Thymus (tissue), 11 donors: Measurements from ENCODE around the gene ATRN. TPM values are rescaled to one million over a fixed set of nuclear protein-coding genes. Genes with fewer than 3 reads are reported as not detected.

Experiments used
- DNase-seq, 9 donors: peaks; one replicate each; pipeline ENCODE4 v3.0.0-alpha.2; 2013; ENCODE audit warnings: low spot score in 9 of 9, low read depth in 6 of 9, missing footprints in 1 of 9
- H3K27ac ChIP-seq, 2 donors: one replicate each; pipeline ENCODE4 v1.5.1; 2013; ENCODE audit warnings: control low read depth in 1 of 2, low read depth in 1 of 2, low read length in 1 of 2, mild to moderate bottlenecking in 1 of 2, moderate library complexity in 1 of 2
- H3K27me3 ChIP-seq, 2 donors: one replicate each; pipeline ENCODE4 v1.5.1; 2013; ENCODE audit warnings: low read length in 1 of 2; ENCODE audit not compliant: control insufficient read depth in 2 of 2, insufficient read depth in 1 of 2
- H3K36me3 ChIP-seq, 2 donors: one replicate each; pipeline ENCODE4 v1.5.1; 2013; ENCODE audit warnings: low read length in 1 of 2, mild to moderate bottlenecking in 1 of 2, moderate library complexity in 1 of 2; ENCODE audit not compliant: control insufficient read depth in 2 of 2, insufficient read depth in 2 of 2
- H3K4me1 ChIP-seq, 2 donors: one replicate each; pipeline ENCODE4 v1.5.1; 2013; ENCODE audit warnings: low read length in 2 of 2; ENCODE audit not compliant: control insufficient read depth in 2 of 2, insufficient read depth in 2 of 2
- H3K4me3 ChIP-seq, 2 donors: one replicate each; pipeline ENCODE4 v1.5.1; 2013; ENCODE audit warnings: low read length in 2 of 2, control low read depth in 1 of 2, mild to moderate bottlenecking in 1 of 2
- H3K9me3 ChIP-seq, 2 donors: one replicate each; pipeline ENCODE4 v1.5.1; 2013; ENCODE audit warnings: low read length in 1 of 2, mild to moderate bottlenecking in 1 of 2; ENCODE audit not compliant: control insufficient read depth in 2 of 2, insufficient read depth in 1 of 2
- WGBS: extraction: QIAGEN DNeasy Blood & Tissue Kit; methylation state at CpG from one replicate; pipeline ENCODE4 v1.1.7; 2013; 5-methylcytosine and 5-hydroxymethylcytosine counted together
- polyA plus RNA-seq: library from polyadenylated mRNA; stranded (reverse); fragments of 200-250 nt; gene quantifications from one replicate; pipeline ENCODE4 v1.2.3, GENCODE V29; 2013
- total RNA-seq: library from RNA; stranded (reverse); fragments of 120-200 nt; gene quantifications from one replicate; pipeline ENCODE4 v1.2.4, GENCODE V29; 2013
- donor health status: healthy.

ATRN gene
- total and polyA plus RNA-seq, 2 donors, result 4.8 to 7.4 TPM

DNA sequence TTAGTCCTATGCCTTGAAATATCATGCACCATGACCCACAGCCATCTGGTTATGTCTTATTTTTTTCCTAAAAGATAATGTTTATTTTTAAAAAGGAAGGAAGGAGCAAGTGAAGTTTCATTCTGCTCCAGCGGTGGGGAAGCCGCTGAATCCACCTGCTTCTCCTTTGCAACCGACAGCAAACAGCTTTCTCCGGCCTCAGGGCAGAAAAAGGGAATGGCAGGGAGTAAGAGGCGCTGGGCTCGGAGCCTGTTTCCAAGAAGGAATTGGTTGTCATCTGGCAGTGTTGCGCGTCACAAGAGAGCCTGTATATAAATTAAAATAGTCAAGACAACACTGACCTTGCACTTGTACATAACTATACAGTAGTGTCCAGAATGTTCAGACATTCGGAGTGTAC is 178.1 kb downstream of the ATRN start:
- no peak overlapping the region for H3K4me3 ChIP-seq
- H3K36me3 ChIP-seq, result peaks cover 0 to 3% of the 10 kb centered on the region in 2 donors
- no peak for DNase-seq
- no peaks in the 10 kb centered on the region for H3K27me3 ChIP-seq
- no peak overlapping the region for H3K27ac ChIP-seq
- no peaks in the 10 kb centered on the region for H3K9me3 ChIP-seq
- 98% methylated on average over 9 of the region's 9 CpGs for WGBS
- H3K4me1 ChIP-seq, result no peaks in the 10 kb centered on the region

DNA sequence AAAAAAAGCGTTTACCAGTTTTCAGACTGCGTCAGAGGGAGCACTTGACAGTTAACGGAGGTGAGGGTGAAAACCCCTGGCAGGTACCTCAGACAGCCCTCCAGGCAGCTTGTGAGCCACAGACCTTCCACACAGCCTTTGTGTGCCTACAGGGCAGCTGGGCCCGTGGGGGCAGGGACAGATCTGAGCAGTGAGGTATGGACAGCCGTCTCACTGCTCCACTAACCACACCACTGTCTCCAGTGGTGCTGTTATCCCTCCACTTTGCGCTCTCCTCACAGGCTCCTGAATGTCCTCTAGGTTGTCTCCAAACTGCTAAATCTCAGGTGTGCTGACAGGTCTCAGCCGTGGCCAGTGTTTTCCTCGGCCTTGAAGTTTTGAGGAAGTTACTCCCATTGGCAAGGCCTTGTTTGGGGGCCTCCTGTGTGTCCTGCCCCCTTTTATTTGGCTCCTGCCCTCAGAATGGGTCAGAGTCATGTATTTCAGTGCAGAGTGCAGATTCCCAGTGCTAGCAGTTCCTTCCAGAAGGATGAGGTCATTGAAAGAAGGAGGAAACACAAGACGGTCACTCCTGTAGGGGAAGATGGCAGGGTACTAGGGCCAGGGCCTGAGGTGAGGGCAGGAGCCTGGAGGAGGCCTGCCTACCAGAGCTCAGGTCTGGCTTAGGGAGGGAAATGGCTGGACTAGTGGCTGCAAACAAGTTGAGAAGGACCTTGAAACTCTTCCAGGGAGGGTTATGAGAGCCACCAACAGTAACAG is 180.6 kb downstream of the ATRN start:
- H3K27me3 ChIP-seq, result no peaks in the 10 kb centered on the region
- no peaks in the 10 kb centered on the region for H3K9me3 ChIP-seq
- H3K36me3 ChIP-seq, result peaks cover 0 to 3% of the 10 kb centered on the region in 2 donors
- no peak overlapping the region for H3K4me3 ChIP-seq
- DNase-seq, result no peak
- H3K4me1 ChIP-seq, result no peaks in the 10 kb centered on the region
- H3K27ac ChIP-seq, result no peak overlapping the region
- 83% methylated on average over 9 of the region's 9 CpGs for WGBS

DNA sequence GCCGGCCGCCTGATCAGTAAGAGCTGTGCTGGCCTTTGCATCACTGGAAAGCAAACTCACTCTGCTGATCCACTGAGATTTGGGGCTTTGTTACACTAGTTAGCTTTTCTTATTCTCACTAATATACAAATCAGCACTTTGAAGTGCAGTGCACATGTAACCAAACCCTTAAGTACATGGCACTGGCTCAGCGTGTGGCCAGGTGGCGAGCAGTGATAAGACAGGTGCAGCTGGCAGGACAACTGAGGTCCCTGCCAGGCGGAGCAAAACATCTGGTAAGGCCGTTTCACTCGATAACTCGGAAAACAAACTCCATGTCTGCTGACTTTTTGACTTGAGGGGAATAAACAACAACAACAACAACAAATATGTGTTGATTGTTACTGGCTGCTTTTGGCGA is 181.4 kb downstream of the ATRN start:
- Histone ChIP-seq H3K36me3 (no peaks in the 10 kb centered on the region), H3K9me3 (no peaks in the 10 kb centered on the region), H3K4me3 (no peak overlapping the region), H3K4me1 (no peaks in the 10 kb centered on the region), H3K27me3 (peaks cover 0 to 2% of the 10 kb centered on the region in 2 donors), H3K27ac (no peak overlapping the region)
- DNase-seq, result no peak
- WGBS, result 79% methylated on average over 9 of the region's 9 CpGs

DNA sequence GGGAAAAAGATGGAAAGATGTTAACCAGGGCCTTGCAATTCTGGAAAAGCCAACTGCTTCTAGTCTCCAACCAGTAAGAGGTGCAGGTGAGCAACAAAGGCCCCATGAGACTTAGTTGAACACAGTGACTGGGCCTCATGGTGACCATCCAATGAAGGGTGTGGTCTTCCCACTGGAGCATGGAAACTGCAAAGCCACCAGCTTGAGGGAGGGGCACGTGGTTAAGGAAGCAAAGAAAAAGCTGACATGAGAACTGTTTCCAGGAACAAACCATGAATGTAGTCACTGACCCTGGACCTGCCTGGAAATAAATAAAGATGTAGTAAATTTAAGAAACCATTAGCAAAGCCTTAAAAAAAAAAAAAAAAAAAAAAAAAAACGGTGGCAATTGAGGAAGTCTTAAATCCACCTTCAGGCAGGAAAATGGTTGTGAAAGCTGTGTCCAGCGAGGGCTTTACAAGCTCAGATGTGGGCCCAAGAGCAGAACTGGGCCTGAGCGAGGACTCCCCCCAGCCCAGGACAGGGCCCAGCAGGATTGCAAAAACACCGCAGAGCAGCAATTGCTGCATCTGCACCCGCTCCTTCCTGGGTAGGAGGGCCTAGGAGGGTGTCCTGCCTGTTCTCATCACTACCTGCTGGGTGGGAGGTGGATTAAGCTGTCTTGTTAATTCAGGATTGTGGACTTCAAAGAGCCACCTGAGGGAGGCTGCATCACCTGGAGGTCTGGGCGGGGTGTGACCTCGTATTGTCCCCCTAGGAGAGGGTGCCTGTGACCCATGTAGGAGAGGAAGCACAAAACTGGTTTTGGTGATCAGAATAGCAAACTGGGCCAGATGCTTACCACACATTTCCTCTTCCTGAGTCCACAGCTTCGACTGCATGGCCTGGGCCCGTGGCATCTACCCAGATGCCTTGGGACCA is 182.1 kb downstream of the ATRN start:
- 75% methylated on average over 10 of the region's 10 CpGs for WGBS
- Histone ChIP-seq H3K36me3 (no peaks in the 10 kb centered on the region), H3K4me1 (no peaks in the 10 kb centered on the region), H3K27me3 (peaks cover 0 to 7% of the 10 kb centered on the region in 2 donors), H3K27ac (no peak overlapping the region), H3K4me3 (no peak overlapping the region), H3K9me3 (no peaks in the 10 kb centered on the region)
- DNase-seq, result no peak

DNA sequence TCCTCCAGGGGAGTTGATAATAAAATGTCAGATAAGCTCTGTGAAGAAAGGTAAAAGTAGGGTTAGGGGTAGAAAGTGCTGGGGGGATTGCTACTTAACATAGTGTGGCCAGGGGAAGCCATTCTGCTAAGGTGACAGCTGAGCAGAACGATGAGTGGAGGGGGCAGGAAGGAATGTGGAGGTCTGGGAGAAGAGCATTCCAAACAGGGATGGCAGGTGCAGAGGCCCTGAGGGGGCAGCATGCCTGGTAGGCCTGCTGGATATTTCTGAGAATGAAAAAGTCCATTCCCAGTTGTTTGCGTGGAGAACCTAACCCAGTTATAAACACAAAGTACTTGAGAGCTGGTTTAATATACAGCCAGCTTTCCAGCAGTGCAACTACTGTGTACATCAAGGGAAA is 183.1 kb downstream of the ATRN start:
- no peaks in the 10 kb centered on the region for H3K9me3 ChIP-seq
- H3K27ac ChIP-seq, result no peak overlapping the region
- DNase-seq, result no peak
- WGBS, result 95% methylated on average over 2 of the region's 2 CpGs
- no peaks in the 10 kb centered on the region for H3K4me1 ChIP-seq
- no peaks in the 10 kb centered on the region for H3K36me3 ChIP-seq
- H3K4me3 ChIP-seq, result no peak overlapping the region
- peaks cover 0 to 16% of the 10 kb centered on the region in 2 donors for H3K27me3 ChIP-seq

DNA sequence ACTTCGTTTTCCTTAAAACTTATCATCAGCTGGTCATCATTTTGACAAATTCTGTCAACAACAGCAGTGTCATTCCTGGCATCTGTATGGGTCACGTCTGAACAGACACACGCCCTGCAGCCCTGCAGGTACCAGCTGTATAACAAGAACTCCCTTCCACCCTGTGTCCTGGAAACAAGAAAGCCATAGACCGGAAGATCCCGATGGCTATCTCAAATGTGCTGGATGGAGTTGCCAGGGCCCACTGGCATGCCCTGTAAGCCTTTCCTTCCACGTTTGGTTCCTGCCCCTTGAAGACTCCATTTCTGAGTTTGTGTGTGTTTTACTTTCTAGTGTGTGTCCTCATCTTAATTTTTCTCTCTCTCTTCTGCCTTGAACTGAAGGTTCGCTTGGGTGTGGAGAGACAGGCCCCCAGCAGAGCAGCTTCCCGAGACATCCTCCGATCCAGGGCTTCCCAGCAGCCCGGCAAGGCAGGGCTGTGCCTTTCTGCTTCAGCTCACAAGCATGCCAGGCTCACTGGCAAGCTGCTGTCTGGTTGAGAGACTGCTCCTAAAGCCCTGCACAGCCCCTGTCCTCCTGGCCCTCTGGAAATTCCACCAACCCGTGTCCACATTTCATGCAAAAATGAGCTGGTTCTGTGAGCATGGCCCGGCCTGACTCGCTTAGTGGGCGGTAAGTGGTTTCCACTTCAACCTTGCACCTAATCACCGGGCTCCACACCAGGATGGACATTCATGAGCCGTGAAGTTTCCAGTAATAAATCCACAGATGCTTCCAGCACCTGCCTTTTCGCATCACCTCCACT is 183.7 kb downstream of the ATRN start:
- WGBS, result 95% methylated on average over 17 of the region's 17 CpGs
- DNase-seq, result no peak
- no peak overlapping the region for H3K27ac ChIP-seq
- H3K4me1 ChIP-seq, result no peaks in the 10 kb centered on the region
- no peaks in the 10 kb centered on the region for H3K9me3 ChIP-seq
- H3K4me3 ChIP-seq, result no peak overlapping the region
- no peaks in the 10 kb centered on the region for H3K36me3 ChIP-seq
- H3K27me3 ChIP-seq, result peaks cover 2 to 22% of the 10 kb centered on the region in 2 donors

DNA sequence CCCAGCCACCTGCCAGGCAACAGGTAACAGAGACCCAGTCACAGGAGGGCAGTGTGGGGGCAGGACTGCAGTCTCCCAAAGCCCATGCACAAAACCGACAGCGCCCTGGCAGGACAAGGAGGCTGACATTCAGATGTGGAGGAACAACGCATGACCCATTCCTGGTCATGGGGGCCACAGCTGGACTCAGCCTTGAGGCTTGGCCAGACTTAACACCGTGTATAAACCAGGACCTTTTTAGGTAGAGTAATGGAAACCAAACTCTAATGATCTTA is 184.2 kb downstream of the ATRN start:
- 95% methylated on average over 4 of the region's 4 CpGs for WGBS
- H3K36me3 ChIP-seq, result no peaks in the 10 kb centered on the region
- peaks cover 6 to 28% of the 10 kb centered on the region in 2 donors for H3K27me3 ChIP-seq
- DNase-seq, result no peak
- H3K4me1 ChIP-seq, result no peaks in the 10 kb centered on the region
- H3K9me3 ChIP-seq, result no peaks in the 10 kb centered on the region
- no peak overlapping the region for H3K27ac ChIP-seq
- no peak overlapping the region for H3K4me3 ChIP-seq

DNA sequence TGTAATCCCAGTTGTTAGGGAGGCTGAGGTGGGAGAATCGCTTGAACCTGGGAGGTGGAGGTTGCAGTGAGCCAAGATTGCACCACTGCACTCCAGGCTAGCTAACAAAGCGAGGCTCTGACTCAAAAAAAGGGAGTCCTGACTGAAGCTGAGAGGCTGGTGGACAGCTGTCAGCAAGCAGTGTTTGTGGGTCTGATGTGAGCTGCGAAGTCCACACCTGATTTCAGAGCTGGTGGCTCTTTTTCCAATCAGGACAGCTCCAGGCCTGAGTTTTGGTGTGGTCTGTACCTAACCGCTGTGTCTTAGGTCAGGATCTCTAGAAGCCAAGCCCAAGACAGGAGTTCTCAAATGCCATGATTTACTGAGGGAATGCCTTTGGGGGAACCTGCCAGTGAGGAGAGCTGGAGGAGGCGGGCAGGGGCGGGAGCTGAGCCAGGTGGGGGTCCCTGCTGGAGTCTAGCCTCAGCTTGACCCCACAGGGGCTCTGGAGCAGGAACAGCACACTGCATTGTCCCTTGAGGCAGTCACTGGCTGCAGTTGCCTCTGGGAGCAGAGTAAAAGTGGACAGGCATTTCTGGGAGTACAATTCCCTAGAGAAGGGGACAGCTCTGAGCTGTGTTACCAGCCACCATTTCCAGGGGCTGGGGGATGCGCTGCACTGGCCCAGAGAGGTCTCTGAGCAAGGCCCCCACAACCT is 187.3 kb downstream of the ATRN start:
- Histone ChIP-seq H3K36me3 (no peaks in the 10 kb centered on the region), H3K27ac (no peak overlapping the region), H3K9me3 (no peaks in the 10 kb centered on the region), H3K4me3 (no peak overlapping the region), H3K4me1 (no peaks in the 10 kb centered on the region), H3K27me3 (peaks cover 27 to 57% of the 10 kb centered on the region in 2 donors)
- WGBS, result 80% methylated on average over 7 of the region's 7 CpGs
- no peak for DNase-seq
